WTC11 (cell line): ENCODE data around the gene SERAC1.

ENCODE experiments used
- FOXK1 ChIP-seq: sonication (generic); formaldehyde crosslinking; IDR thresholded peaks from 2 replicates; pipeline ENCODE4 v1.8.0; 2022; ENCODE audit warnings: mild to moderate bottlenecking, moderate library complexity, missing genetic modification reagents
- NFATC4 ChIP-seq: fragments of 250-450 bp; sonication (Bioruptor Pico); IDR thresholded peaks from 2 replicates; pipeline ENCODE4 v1.9.0; 2021; ENCODE audit warnings: mild to moderate bottlenecking
- NFYB ChIP-seq: sonication (generic); formaldehyde crosslinking; conservative IDR thresholded peaks from 2 replicates; pipeline ENCODE4 v1.8.0; 2022; ENCODE audit warnings: low read depth, missing genetic modification reagents
- ZNF121 ChIP-seq: sonication (generic); formaldehyde crosslinking; IDR thresholded peaks from 2 replicates; pipeline ENCODE4 v1.8.0; 2023; ENCODE audit warnings: missing genetic modification reagents
- ZNF317 ChIP-seq: sonication (generic); formaldehyde crosslinking; IDR thresholded peaks from 2 replicates; pipeline ENCODE4 v1.8.1; 2023; ENCODE audit warnings: low read depth, mild to moderate bottlenecking, moderate library complexity, missing genetic modification reagents, borderline replicate concordance
- TF ChIP-seq, protein P1 (sequence below): fragments of 200-600 bp; IDR thresholded peaks from 2 replicates; pipeline ENCODE4 v1.8.0; 2022; ENCODE audit warnings: antibody characterized with exemption

DNA sequence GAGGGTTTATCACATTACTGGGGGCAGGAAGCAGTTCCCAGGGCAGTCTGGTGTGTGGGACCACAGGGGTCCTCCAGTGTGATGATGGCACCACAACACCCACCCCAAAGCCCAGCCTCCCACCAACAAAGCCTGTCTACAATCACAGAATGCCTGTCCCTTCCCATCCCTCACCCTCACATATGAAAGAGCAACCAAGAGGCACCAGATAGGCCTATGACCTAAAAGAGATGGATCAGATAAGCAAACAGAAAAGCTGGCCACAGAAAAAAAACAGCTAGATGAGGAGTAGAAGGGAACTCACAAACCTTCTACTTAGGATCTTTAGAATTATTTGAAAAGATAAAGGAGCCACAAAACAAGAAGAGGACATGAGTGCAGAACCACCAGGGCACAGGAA is 54.3 kb downstream of the SERAC1 start:
- TF ChIP-seq, protein P1, sequence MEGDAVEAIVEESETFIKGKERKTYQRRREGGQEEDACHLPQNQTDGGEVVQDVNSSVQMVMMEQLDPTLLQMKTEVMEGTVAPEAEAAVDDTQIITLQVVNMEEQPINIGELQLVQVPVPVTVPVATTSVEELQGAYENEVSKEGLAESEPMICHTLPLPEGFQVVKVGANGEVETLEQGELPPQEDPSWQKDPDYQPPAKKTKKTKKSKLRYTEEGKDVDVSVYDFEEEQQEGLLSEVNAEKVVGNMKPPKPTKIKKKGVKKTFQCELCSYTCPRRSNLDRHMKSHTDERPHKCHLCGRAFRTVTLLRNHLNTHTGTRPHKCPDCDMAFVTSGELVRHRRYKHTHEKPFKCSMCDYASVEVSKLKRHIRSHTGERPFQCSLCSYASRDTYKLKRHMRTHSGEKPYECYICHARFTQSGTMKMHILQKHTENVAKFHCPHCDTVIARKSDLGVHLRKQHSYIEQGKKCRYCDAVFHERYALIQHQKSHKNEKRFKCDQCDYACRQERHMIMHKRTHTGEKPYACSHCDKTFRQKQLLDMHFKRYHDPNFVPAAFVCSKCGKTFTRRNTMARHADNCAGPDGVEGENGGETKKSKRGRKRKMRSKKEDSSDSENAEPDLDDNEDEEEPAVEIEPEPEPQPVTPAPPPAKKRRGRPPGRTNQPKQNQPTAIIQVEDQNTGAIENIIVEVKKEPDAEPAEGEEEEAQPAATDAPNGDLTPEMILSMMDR, result no peak
- TF ChIP-seq ZNF317 (CRISPR knock-in tag), result no peak
- no peak for TF ChIP-seq ZNF121 (CRISPR knock-in tag)
- TF ChIP-seq FOXK1, result no peak
- TF ChIP-seq NFATC4 (CRISPR knock-in tag), result no peak
- TF ChIP-seq NFYB, result no peak
